ENCODE results near the gene FBXO38.

FBXO38 gene

DNA sequence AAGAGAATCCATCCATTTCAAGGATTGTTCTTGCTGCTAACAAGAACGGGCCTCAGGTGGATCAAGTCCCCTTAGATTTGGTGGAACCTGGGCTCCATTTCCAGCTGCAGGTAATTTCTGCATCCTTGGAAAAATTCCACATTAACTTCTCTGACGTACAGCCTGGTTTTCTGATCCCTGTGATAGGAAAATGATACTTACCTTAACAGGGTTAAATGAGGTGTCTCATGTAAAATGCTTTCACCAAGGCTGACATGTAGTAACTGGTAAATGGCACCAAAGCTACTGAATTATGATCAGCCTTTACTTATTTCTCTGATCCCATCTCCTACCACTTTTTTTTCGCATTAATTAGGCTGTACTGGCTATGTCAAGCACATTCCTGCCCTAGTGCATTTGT lies 93.7 kb downstream of the FBXO38 start:
- TF ChIP-seq EGR1 (IDR thresholded peaks at IDR 0.05) (no peak), RAD21 (IDR thresholded peaks at IDR 0.05; ENCODE audit: low read depth) (no peak)

DNA sequence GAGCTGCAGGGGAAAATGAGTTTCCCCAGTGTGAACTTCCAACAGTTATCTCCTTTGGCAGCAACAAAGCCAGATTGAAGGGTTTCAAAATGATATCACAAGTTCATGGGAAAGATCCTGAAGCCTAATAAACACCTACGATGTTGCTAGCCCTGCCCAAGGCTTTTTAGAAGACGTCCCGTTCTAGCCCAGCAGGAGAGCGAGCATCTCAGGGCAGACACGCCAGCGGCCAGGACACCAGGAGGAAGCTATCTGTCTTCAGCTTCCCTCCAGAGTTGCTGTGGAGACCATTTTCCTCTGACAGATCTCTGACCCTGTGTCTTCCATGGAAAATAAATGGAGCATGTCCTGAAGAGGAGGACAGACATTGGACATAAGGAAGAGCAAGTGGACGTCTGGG lies 98.4 kb downstream of the FBXO38 start:
- TF ChIP-seq NFIC (IDR thresholded peaks at IDR 0.05) (no peak), YY1 (IDR thresholded peaks at IDR 0.05; ENCODE audit: low read depth) (no peak), CEBPB (IDR thresholded peaks at IDR 0.05) (no peak), TAF1 (IDR thresholded peaks at IDR 0.05; ENCODE audit: low read depth) (no peak), TEAD4 (IDR thresholded peaks at IDR 0.05) (no peak), ZBTB7A (IDR thresholded peaks at IDR 0.05; ENCODE audit: low read depth) (no peak), CREB1 (IDR thresholded peaks at IDR 0.05; ENCODE audit: low read depth) (no peak), RAD21 (IDR thresholded peaks at IDR 0.05; ENCODE audit: low read depth) (no peak), FOXM1 (IDR thresholded peaks at IDR 0.05; ENCODE audit: borderline replicate concordance, low read depth) (no peak), EGR1 (IDR thresholded peaks at IDR 0.05) (no peak), TCF12 (IDR thresholded peaks at IDR 0.05; ENCODE audit: low read depth) (no peak), EP300 (IDR thresholded peaks at IDR 0.05; ENCODE audit: borderline replicate concordance) (no peak)
- TF ChIP-seq, protein P1, sequence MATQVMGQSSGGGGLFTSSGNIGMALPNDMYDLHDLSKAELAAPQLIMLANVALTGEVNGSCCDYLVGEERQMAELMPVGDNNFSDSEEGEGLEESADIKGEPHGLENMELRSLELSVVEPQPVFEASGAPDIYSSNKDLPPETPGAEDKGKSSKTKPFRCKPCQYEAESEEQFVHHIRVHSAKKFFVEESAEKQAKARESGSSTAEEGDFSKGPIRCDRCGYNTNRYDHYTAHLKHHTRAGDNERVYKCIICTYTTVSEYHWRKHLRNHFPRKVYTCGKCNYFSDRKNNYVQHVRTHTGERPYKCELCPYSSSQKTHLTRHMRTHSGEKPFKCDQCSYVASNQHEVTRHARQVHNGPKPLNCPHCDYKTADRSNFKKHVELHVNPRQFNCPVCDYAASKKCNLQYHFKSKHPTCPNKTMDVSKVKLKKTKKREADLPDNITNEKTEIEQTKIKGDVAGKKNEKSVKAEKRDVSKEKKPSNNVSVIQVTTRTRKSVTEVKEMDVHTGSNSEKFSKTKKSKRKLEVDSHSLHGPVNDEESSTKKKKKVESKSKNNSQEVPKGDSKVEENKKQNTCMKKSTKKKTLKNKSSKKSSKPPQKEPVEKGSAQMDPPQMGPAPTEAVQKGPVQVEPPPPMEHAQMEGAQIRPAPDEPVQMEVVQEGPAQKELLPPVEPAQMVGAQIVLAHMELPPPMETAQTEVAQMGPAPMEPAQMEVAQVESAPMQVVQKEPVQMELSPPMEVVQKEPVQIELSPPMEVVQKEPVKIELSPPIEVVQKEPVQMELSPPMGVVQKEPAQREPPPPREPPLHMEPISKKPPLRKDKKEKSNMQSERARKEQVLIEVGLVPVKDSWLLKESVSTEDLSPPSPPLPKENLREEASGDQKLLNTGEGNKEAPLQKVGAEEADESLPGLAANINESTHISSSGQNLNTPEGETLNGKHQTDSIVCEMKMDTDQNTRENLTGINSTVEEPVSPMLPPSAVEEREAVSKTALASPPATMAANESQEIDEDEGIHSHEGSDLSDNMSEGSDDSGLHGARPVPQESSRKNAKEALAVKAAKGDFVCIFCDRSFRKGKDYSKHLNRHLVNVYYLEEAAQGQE (IDR thresholded peaks at IDR 0.05; ENCODE audit: low read depth) = no peak
- TF ChIP-seq, protein P2, sequence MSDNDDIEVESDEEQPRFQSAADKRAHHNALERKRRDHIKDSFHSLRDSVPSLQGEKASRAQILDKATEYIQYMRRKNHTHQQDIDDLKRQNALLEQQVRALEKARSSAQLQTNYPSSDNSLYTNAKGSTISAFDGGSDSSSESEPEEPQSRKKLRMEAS (IDR thresholded peaks at IDR 0.05) = no peak
- TF ChIP-seq, protein P3, sequence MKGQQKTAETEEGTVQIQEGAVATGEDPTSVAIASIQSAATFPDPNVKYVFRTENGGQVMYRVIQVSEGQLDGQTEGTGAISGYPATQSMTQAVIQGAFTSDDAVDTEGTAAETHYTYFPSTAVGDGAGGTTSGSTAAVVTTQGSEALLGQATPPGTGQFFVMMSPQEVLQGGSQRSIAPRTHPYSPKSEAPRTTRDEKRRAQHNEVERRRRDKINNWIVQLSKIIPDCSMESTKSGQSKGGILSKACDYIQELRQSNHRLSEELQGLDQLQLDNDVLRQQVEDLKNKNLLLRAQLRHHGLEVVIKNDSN (IDR thresholded peaks at IDR 0.05) = no peak

DNA sequence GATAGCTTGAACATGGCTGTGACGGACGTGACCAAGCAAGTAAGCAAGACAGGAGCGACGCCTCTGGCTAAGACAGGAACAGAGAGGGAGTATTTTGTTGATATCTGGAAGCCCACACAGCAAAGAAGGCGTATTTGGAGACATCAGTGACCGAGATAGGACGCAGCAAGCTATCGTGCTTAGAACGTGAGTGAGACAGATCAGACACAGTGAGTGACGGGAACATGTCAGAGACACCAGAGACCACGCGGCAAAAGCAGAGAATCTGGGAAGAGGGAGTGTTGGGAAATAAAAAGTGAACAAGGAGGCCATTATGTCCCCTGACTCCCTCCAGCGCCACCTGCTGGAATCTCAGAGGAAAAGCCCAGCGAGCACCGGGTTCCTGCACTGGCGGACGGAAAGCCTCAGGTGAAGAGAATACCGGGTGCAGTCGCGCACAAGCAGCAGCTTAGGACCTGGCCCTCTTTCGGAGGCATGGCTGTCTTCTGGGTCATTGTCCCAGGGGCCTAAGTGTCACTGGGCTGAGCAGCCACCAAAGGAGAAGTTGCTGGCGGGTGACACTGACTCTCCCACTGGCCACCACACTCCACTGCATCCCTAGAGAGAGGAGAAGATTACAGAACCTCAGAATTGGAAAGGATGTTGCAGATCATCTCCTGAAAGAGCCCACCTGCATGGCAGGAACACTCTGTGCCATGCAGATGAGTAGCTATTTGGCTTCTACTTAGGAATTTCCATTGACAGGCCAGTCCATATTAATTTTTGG lies 99.1 kb downstream of the FBXO38 start:
- TF ChIP-seq ZBTB7A (IDR thresholded peaks at IDR 0.05; ENCODE audit: low read depth) = no peak
- no peak for TF ChIP-seq TCF12 (IDR thresholded peaks at IDR 0.05; ENCODE audit: low read depth)
- TF ChIP-seq, protein P2 (IDR thresholded peaks at IDR 0.05) = no peak
- TF ChIP-seq TEAD4 (IDR thresholded peaks at IDR 0.05) = peak; percentile 57; the same call in 1 of the 2 replicates
- no peak for TF ChIP-seq EP300 (IDR thresholded peaks at IDR 0.05; ENCODE audit: borderline replicate concordance)
- TF ChIP-seq RAD21 (IDR thresholded peaks at IDR 0.05; ENCODE audit: low read depth) = peak; percentile 46
- TF ChIP-seq TAF1 (IDR thresholded peaks at IDR 0.05; ENCODE audit: low read depth) = no peak
- peak; percentile 76 for TF ChIP-seq YY1 (IDR thresholded peaks at IDR 0.05; ENCODE audit: low read depth)
- TF ChIP-seq, protein P1 (IDR thresholded peaks at IDR 0.05; ENCODE audit: low read depth) = no peak

DNA sequence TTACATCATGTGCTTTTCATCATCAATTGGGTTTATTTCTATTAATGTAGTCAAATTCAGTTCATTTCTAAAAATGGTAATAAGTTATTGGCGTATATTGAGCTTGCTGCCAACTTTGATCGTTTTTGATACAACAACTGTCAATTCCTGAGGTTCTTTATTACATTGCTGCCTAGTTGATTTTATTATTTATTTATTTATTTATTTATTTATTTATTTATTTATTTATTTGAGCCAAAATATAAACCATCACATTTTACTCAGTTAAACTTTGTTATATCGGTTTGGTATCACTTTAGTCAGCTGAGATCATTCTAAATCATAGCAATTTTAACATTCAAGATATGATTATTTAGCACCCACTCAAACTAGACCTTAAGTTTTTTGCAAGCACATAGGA lies 100.0 kb downstream of the FBXO38 start:
- no peak for TF ChIP-seq EGR1 (IDR thresholded peaks at IDR 0.05)
- no peak for TF ChIP-seq CEBPB (IDR thresholded peaks at IDR 0.05)
- TF ChIP-seq TAF1 (IDR thresholded peaks at IDR 0.05; ENCODE audit: low read depth) = no peak
- TF ChIP-seq, protein P3 (IDR thresholded peaks at IDR 0.05) = no peak
- TF ChIP-seq NFIC (IDR thresholded peaks at IDR 0.05) = no peak
- TF ChIP-seq, protein P1 (IDR thresholded peaks at IDR 0.05; ENCODE audit: low read depth) = no peak
- TF ChIP-seq ZBTB7A (IDR thresholded peaks at IDR 0.05; ENCODE audit: low read depth) = no peak
- no peak for TF ChIP-seq TCF12 (IDR thresholded peaks at IDR 0.05; ENCODE audit: low read depth)
- no peak for TF ChIP-seq FOXM1 (IDR thresholded peaks at IDR 0.05; ENCODE audit: borderline replicate concordance, low read depth)
- no peak for TF ChIP-seq EP300 (IDR thresholded peaks at IDR 0.05; ENCODE audit: borderline replicate concordance)
- no peak for TF ChIP-seq RAD21 (IDR thresholded peaks at IDR 0.05; ENCODE audit: low read depth)
- no peak for TF ChIP-seq TEAD4 (IDR thresholded peaks at IDR 0.05)
- TF ChIP-seq CREB1 (IDR thresholded peaks at IDR 0.05; ENCODE audit: low read depth) = no peak
- TF ChIP-seq, protein P2 (IDR thresholded peaks at IDR 0.05) = no peak
- TF ChIP-seq YY1 (IDR thresholded peaks at IDR 0.05; ENCODE audit: low read depth) = no peak

All from Ishikawa (cell line).